ENCODE results near the gene NGF.

The NGF gene

DNA sequence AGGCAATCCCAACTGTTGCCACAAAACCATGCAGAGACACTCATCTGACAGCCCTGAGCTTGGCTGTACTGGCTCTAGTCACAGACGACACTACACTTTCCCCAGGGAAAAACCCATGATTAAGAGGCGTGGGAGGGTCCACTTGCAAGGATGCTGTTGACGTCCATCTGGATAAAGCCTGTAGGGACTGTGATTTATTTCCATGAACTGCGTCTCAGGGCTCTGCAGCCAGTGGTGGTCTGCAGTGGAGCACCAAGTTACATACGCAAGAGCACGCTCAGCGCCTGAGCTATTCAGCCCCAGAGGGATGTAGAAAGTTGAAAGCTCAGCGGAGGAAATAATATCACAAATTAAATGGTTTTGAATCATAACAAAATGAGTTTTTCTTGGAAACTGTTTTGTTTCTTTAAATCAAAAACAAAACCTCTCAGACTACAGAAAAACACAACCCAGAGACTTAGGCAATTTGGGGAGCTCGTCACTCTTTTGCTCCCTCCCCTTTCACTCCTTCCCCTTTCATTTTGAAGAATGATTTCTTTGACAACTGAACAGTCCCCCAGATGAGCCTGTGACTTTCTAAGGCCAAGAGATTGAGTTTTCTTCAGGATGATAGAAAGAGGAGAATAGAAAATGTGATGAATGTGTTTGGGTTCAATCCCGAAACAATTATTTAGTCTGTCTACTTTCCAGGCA lies 71.2 kb downstream of the NGF start:
- no peaks in the 10 kb centered on the region for H3K79me2 ChIP-seq (ENCODE audit: control insufficient read depth, insufficient read depth, low read length, poor library complexity)
- no peak overlapping the region for H2AFZ ChIP-seq (ENCODE audit: insufficient read depth, low read length, poor library complexity)
- H2AK5ac ChIP-seq (ENCODE audit: low read length) = no peak overlapping the region
- H3K23ac ChIP-seq (ENCODE audit: low read length) = no peak overlapping the region
- H3K27me3 ChIP-seq (ENCODE audit: insufficient read depth, low read length) = no peaks in the 10 kb centered on the region
- H3K14ac ChIP-seq (ENCODE audit: low read length) = no peak overlapping the region
- H2BK5ac ChIP-seq (ENCODE audit: low read depth, low read length, poor library complexity) = no peak overlapping the region
- no peak overlapping the region for H4K91ac ChIP-seq (ENCODE audit: low read depth, low read length)
- no peak overlapping the region for H3K18ac ChIP-seq (ENCODE audit: low read length)
- no peaks in the 10 kb centered on the region for H3K36me3 ChIP-seq (ENCODE audit: control insufficient read depth in 1 of 2, insufficient read depth in 2 of 2, low read length in 2 of 2)
- no peak overlapping the region for H2BK12ac ChIP-seq (ENCODE audit: low read length)
- H3K4ac ChIP-seq (ENCODE audit: low read depth, low read length) = no peak overlapping the region
- H4K12ac ChIP-seq (ENCODE audit: low read depth, low read length) = no peak overlapping the region
- H3K27ac ChIP-seq (ENCODE audit: low read depth, low read length) = no peak overlapping the region
- no peak overlapping the region for H3K4me3 ChIP-seq (ENCODE audit: low read depth, low read length)
- no CpG with 5 or more reads among the region's 10 CpGs for WGBS (ENCODE audit: extremely low coverage, insufficient coverage, insufficient read length)
- H3K4me1 ChIP-seq (ENCODE audit: control insufficient read depth in 1 of 2, insufficient read depth in 2 of 2, low read length in 2 of 2) = no peaks in the 10 kb centered on the region
- H3K4me2 ChIP-seq (ENCODE audit: low read length) = no peak overlapping the region
- no peak overlapping the region for H4K8ac ChIP-seq (ENCODE audit: low read depth, low read length)
- H3K79me1 ChIP-seq (ENCODE audit: low read length) = no peaks in the 10 kb centered on the region
- H2BK120ac ChIP-seq (ENCODE audit: insufficient read depth, low read length, poor library complexity) = no peak overlapping the region
- H3K9ac ChIP-seq (ENCODE audit: low read length) = no peak overlapping the region
- DNase-seq = no peak
- H3K9me3 ChIP-seq (ENCODE audit: insufficient read depth, low read depth, low read length) = no peaks in the 10 kb centered on the region

DNA sequence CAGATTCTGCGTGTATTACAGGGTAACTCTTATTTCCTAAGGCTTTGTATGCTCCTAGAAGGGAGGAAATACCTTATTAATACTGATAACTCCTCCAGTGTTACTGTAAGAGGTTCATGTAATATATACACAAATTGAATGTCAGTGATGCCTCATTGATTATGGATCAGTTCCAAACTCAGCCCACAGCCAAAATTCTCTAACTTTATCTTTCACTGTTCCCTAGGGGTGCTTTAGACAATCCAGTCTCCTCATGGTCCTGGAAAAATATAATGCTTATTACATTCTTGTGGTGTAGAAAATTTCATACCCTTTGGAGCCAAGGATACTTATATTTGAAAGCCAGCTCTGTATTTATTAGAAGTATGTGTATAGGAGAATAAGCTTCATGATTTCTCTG lies 73.0 kb downstream of the NGF start:
- Histone ChIP-seq H3K23ac (ENCODE audit: low read length) (no peak overlapping the region), H3K27ac (ENCODE audit: low read depth, low read length) (no peak overlapping the region), H2AK5ac (ENCODE audit: low read length) (no peak overlapping the region), H3K36me3 (ENCODE audit: control insufficient read depth in 1 of 2, insufficient read depth in 2 of 2, low read length in 2 of 2) (no peaks in the 10 kb centered on the region), H3K9ac (ENCODE audit: low read length) (no peak overlapping the region), H4K8ac (ENCODE audit: low read depth, low read length) (no peak overlapping the region), H3K27me3 (ENCODE audit: insufficient read depth, low read length) (no peaks in the 10 kb centered on the region), H2BK120ac (ENCODE audit: insufficient read depth, low read length, poor library complexity) (no peak overlapping the region), H4K91ac (ENCODE audit: low read depth, low read length) (no peak overlapping the region), H2BK12ac (ENCODE audit: low read length) (no peak overlapping the region), H2AFZ (ENCODE audit: insufficient read depth, low read length, poor library complexity) (no peak overlapping the region), H3K4me2 (ENCODE audit: low read length) (no peak overlapping the region), H4K12ac (ENCODE audit: low read depth, low read length) (no peak overlapping the region), H2BK5ac (ENCODE audit: low read depth, low read length, poor library complexity) (no peak overlapping the region), H3K4me3 (ENCODE audit: low read depth, low read length) (no peak overlapping the region), H3K79me1 (ENCODE audit: low read length) (peaks cover 2% of the 10 kb centered on the region), H3K79me2 (ENCODE audit: control insufficient read depth, insufficient read depth, low read length, poor library complexity) (no peaks in the 10 kb centered on the region), H3K18ac (ENCODE audit: low read length) (no peak overlapping the region), H3K4me1 (ENCODE audit: control insufficient read depth in 1 of 2, insufficient read depth in 2 of 2, low read length in 2 of 2) (peaks cover 4 to 5% of the 10 kb centered on the region in 2 experiments), H3K9me3 (ENCODE audit: insufficient read depth, low read depth, low read length) (no peaks in the 10 kb centered on the region), H3K14ac (ENCODE audit: low read length) (no peak overlapping the region), H3K4ac (ENCODE audit: low read depth, low read length) (no peak overlapping the region)
- WGBS (ENCODE audit: extremely low coverage, insufficient coverage, insufficient read length) = no CpG with 5 or more reads among the region's 1 CpG
- no peak for DNase-seq

DNA sequence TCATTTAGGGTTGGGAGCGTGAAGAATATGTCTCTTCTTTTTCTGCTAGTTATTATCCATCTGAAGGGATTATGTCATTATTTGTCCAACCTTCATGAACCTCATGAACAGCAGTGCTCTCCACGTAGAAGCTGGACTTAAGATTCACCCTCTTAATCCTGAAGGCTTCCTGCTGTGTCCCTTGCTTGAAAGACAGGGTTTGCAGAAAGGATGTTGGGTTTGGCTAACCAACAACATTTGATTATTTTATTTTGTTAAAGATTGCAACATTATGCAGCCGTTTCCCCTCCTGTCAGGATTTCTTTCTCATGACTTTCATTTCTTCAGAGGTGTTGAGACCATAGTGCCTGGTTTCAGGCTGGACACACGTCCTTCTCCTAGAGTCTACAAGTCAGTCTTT lies 75.2 kb downstream of the NGF start:
- Histone ChIP-seq H3K36me3 (ENCODE audit: control insufficient read depth in 1 of 2, insufficient read depth in 2 of 2, low read length in 2 of 2) (no peaks in the 10 kb centered on the region), H3K79me2 (ENCODE audit: control insufficient read depth, insufficient read depth, low read length, poor library complexity) (no peaks in the 10 kb centered on the region), H3K4me1 (ENCODE audit: control insufficient read depth in 1 of 2, insufficient read depth in 2 of 2, low read length in 2 of 2) (peaks cover 4 to 5% of the 10 kb centered on the region in 2 experiments), H3K4me3 (ENCODE audit: low read depth, low read length) (no peak overlapping the region), H4K8ac (ENCODE audit: low read depth, low read length) (no peak overlapping the region), H2BK12ac (ENCODE audit: low read length) (no peak overlapping the region), H3K9me3 (ENCODE audit: insufficient read depth, low read depth, low read length) (peaks cover 2% of the 10 kb centered on the region), H3K9ac (ENCODE audit: low read length) (no peak overlapping the region), H2AK5ac (ENCODE audit: low read length) (no peak overlapping the region), H3K4ac (ENCODE audit: low read depth, low read length) (no peak overlapping the region), H3K79me1 (ENCODE audit: low read length) (peaks cover 2% of the 10 kb centered on the region), H4K12ac (ENCODE audit: low read depth, low read length) (no peak overlapping the region), H3K14ac (ENCODE audit: low read length) (no peak overlapping the region), H4K91ac (ENCODE audit: low read depth, low read length) (no peak overlapping the region), H3K27me3 (ENCODE audit: insufficient read depth, low read length) (no peaks in the 10 kb centered on the region), H2BK120ac (ENCODE audit: insufficient read depth, low read length, poor library complexity) (no peak overlapping the region), H3K18ac (ENCODE audit: low read length) (no peak overlapping the region), H3K23ac (ENCODE audit: low read length) (no peak overlapping the region), H2BK5ac (ENCODE audit: low read depth, low read length, poor library complexity) (no peak overlapping the region), H3K4me2 (ENCODE audit: low read length) (no peak overlapping the region), H3K27ac (ENCODE audit: low read depth, low read length) (no peak overlapping the region), H2AFZ (ENCODE audit: insufficient read depth, low read length, poor library complexity) (no peak overlapping the region)
- no CpG with 5 or more reads among the region's 4 CpGs for WGBS (ENCODE audit: extremely low coverage, insufficient coverage, insufficient read length)
- DNase-seq = no peak

DNA sequence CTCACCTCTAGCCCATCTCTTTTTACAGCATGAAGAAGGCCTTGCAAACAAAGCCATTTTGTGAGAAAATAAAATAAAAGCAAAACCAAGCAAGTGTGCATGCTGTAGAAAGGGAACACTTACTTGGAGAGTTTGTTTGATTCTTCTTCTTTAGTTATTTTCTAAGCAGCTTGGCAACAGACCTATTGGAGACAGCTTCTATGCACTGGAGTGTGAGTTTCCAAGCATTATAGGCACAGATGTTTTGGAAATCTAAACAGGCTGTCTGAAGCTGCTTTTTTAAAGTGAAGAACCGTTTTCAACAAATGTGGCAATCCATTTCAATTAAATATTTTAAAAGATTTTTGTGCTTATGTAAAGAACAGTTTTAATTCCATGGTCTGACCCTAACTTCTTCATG lies 76.6 kb downstream of the NGF start:
- Histone ChIP-seq H4K12ac (ENCODE audit: low read depth, low read length) (no peak overlapping the region), H2BK12ac (ENCODE audit: low read length) (no peak overlapping the region), H3K18ac (ENCODE audit: low read length) (no peak overlapping the region), H3K4me2 (ENCODE audit: low read length) (no peak overlapping the region), H3K14ac (ENCODE audit: low read length) (no peak overlapping the region), H4K8ac (ENCODE audit: low read depth, low read length) (no peak overlapping the region), H3K79me1 (ENCODE audit: low read length) (peaks cover 2% of the 10 kb centered on the region), H3K27ac (ENCODE audit: low read depth, low read length) (no peak overlapping the region), H3K9ac (ENCODE audit: low read length) (no peak overlapping the region), H3K27me3 (ENCODE audit: insufficient read depth, low read length) (no peaks in the 10 kb centered on the region), H3K4me1 (ENCODE audit: control insufficient read depth in 1 of 2, insufficient read depth in 2 of 2, low read length in 2 of 2) (peaks cover 4 to 5% of the 10 kb centered on the region in 2 experiments), H2BK120ac (ENCODE audit: insufficient read depth, low read length, poor library complexity) (no peak overlapping the region), H2AK5ac (ENCODE audit: low read length) (no peak overlapping the region), H3K23ac (ENCODE audit: low read length) (no peak overlapping the region), H3K4me3 (ENCODE audit: low read depth, low read length) (no peak overlapping the region), H2AFZ (ENCODE audit: insufficient read depth, low read length, poor library complexity) (no peak overlapping the region), H3K9me3 (ENCODE audit: insufficient read depth, low read depth, low read length) (peaks cover 2% of the 10 kb centered on the region), H3K4ac (ENCODE audit: low read depth, low read length) (no peak overlapping the region), H4K91ac (ENCODE audit: low read depth, low read length) (no peak overlapping the region), H3K79me2 (ENCODE audit: control insufficient read depth, insufficient read depth, low read length, poor library complexity) (no peaks in the 10 kb centered on the region), H2BK5ac (ENCODE audit: low read depth, low read length, poor library complexity) (no peak overlapping the region), H3K36me3 (ENCODE audit: control insufficient read depth in 1 of 2, insufficient read depth in 2 of 2, low read length in 2 of 2) (no peaks in the 10 kb centered on the region)
- DNase-seq = no peak
- no CpG with 5 or more reads among the region's 1 CpG for WGBS (ENCODE audit: extremely low coverage, insufficient coverage, insufficient read length)

All from trophoblast cell (in vitro differentiated cells and primary cell).